Measurements from ENCODE around the gene CCDC74B.
"Not testable (repeated sequence)": the region's sequence is repeated elsewhere in the genome, so short reads cannot be mapped to it uniquely, and the experiment has no call there.

Gene CCDC74B

GRCh38 chr2:130142396-130143265, 2.3 kb downstream of the CCDC74B start:
- not testable (repeated sequence) for ATAC-seq

- not testable (repeated sequence) for ATAC-seq
Observed at GRCh38 chr2:130141645-130142370, 3.1 kb downstream of the CCDC74B start.

DNA sequence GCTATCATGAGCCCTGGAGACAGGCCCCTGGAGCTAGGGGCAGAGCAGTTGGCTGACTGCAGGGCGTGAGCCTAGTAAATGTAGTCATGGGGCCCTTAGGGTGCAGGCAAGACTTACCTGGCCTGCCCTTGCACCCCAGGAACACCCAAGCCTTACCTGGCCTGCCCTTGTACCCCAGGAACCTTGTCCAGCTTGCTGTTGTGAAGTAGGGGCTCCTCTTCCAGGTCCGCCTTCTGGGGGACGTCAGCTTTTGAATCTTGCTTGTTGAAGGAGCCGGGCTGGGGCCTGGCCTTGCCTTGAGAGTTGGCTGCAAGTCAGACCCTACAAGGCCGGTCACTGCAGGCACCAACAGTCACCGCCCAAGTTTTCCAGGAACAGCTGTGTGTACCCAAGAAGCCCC, 3.9 kb downstream of the CCDC74B start:
- not testable (repeated sequence) for ATAC-seq

DNA sequence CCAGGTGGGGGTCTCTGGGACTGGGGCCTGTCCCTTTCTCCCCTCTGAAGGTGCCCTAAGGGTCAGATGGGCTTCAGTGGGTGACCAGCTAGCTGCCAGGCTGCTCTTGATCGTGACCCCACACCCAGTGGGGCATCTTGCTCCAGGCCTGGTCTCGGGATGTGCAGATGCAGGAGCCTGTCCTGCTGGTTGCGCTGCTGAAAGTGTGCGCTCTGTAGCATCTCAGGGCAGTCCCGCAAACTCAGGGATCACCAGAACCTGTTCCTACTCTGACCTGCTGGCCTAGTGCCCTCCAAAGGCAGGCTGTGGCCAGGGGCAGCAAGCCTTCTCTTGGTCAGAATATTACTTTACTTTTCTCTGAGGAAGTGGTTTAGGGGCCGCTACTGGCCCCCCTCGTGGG, 4.4 kb downstream of the CCDC74B start:
- not testable (repeated sequence) for ATAC-seq

- not testable (repeated sequence) for ATAC-seq
Observed at GRCh38 chr2:130139331-130140280, 5.3 kb downstream of the CCDC74B start.

- ATAC-seq: peak; percentile 78
Observed at GRCh38 chr2:130138841-130139251, 6.1 kb downstream of the CCDC74B start.

DNA sequence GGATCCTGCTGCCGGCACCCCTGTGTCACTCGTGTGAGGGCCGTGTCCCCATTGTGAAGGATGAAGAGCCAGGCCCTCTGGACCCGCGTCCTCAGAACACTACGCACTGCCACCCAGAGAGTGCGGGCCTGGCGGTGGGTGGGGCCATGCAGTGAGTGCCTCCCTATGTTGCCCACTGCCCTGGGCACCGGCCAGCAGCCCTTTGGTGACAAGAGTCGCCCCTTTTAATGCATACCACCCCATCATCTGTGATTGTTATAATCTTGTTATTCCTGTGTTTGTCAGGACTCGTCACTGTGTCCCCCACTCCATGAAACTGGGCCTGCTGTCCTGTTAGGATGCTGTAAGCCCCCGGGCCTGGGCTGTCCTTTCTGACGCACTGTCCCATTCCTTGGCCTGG, 6.6 kb downstream of the CCDC74B start:
- ATAC-seq: not testable (repeated sequence)

DNA sequence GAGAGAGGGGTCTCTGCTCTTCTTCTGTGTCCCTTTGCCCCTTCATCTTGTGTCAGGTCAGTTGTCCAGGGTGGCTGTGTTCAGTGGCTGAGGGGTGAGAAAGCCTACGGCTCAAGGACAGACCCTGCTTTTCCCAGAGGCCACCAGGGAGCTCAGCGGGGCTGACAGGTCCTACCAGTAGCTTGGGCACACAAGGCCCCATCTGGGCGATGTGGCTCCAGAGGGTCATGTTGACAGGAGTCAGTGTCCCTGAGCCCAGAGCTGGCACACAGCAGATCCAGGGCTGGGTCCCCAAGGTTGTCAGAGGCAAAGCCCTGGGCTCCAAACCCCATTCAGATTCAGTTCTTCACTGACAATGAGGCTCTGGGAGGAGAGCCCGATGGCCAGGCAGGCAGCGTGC, 7.8 kb downstream of the CCDC74B start:
- ATAC-seq: not testable (repeated sequence)

GRCh38 chr2:130136546-130136945, 8.4 kb downstream of the CCDC74B start:
- not testable (repeated sequence) for ATAC-seq

DNA sequence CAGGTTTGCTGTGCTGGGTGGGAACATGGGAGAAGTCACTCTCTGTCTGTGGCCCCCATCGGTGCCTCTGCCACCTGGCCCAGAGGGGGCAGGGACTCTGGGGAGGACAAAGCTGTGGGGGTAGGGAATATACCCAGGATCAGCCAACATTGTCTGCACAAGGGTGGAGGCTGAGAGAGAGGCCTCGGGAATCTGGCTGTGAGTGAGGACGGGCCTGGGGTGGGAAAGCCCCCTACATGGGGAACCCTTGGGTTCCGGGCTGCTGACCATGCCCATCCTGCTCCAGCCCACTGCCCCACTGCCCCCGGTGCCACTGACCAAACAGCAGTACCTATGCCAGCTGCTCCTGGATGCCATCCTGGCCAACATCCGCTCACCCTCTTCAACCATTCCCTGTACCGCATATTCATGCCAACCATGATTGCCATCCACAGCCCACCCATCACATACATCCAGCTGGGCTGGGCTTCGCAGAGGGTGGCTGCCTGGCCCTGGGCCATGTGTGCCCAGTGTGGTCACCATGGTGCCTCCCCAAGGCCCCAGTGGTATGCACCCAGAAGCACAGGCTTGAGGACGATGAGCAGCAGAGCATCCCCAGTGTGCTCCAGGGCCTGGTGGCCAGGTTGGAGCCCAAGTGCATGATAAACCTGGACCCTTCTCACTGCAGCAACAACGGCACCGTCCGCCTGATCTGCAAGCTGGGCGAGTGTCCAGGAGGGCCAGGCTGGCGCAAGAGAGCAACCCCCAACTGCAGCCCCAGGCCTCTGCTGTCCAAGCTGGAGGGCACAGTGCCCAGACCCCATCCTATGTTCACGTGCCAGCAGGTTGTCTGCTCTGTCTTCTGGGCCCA, 9.0 kb downstream of the CCDC74B start:
- no peak for TF ChIP-seq ZC3H10 (CRISPR knock-in tag; IDR thresholded peaks at IDR 0.05)
- no peak for TF ChIP-seq CSDC2 (CRISPR knock-in tag; IDR thresholded peaks at IDR 0.05)
- TF ChIP-seq, protein P1, sequence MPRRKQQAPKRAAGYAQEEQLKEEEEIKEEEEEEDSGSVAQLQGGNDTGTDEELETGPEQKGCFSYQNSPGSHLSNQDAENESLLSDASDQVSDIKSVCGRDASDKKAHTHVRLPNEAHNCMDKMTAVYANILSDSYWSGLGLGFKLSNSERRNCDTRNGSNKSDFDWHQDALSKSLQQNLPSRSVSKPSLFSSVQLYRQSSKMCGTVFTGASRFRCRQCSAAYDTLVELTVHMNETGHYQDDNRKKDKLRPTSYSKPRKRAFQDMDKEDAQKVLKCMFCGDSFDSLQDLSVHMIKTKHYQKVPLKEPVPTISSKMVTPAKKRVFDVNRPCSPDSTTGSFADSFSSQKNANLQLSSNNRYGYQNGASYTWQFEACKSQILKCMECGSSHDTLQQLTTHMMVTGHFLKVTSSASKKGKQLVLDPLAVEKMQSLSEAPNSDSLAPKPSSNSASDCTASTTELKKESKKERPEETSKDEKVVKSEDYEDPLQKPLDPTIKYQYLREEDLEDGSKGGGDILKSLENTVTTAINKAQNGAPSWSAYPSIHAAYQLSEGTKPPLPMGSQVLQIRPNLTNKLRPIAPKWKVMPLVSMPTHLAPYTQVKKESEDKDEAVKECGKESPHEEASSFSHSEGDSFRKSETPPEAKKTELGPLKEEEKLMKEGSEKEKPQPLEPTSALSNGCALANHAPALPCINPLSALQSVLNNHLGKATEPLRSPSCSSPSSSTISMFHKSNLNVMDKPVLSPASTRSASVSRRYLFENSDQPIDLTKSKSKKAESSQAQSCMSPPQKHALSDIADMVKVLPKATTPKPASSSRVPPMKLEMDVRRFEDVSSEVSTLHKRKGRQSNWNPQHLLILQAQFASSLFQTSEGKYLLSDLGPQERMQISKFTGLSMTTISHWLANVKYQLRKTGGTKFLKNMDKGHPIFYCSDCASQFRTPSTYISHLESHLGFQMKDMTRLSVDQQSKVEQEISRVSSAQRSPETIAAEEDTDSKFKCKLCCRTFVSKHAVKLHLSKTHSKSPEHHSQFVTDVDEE (CRISPR knock-in tag; IDR thresholded peaks at IDR 0.05): no peak
- TF ChIP-seq GLIS3 (CRISPR knock-in tag; IDR thresholded peaks at IDR 0.05): no peak
- no peak for TF ChIP-seq TOX (CRISPR knock-in tag; IDR thresholded peaks at IDR 0.05; ENCODE audit: borderline replicate concordance)
- no peak for TF ChIP-seq RARB (CRISPR knock-in tag; IDR thresholded peaks at IDR 0.05)
- TF ChIP-seq ZFP3 (CRISPR knock-in tag; IDR thresholded peaks at IDR 0.05): no peak
- TF ChIP-seq ESRRG (CRISPR knock-in tag; IDR thresholded peaks at IDR 0.05): no peak
- no peak for TF ChIP-seq ZNF70 (CRISPR knock-in tag; IDR thresholded peaks at IDR 0.05)
- TF ChIP-seq PPARA (CRISPR knock-in tag; IDR thresholded peaks at IDR 0.05; ENCODE audit: borderline replicate concordance): no peak
- TF ChIP-seq ARNTL (CRISPR knock-in tag; IDR thresholded peaks at IDR 0.05; ENCODE audit: borderline replicate concordance, low read depth): no peak
- TF ChIP-seq, protein P2, sequence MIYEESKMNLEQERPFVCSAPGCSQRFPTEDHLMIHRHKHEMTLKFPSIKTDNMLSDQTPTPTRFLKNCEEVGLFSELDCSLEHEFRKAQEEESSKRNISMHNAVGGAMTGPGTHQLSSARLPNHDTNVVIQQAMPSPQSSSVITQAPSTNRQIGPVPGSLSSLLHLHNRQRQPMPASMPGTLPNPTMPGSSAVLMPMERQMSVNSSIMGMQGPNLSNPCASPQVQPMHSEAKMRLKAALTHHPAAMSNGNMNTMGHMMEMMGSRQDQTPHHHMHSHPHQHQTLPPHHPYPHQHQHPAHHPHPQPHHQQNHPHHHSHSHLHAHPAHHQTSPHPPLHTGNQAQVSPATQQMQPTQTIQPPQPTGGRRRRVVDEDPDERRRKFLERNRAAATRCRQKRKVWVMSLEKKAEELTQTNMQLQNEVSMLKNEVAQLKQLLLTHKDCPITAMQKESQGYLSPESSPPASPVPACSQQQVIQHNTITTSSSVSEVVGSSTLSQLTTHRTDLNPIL (CRISPR knock-in tag; IDR thresholded peaks at IDR 0.05; ENCODE audit: low read depth): no peak

GRCh38 chr2:130129120-130129829, 15.6 kb downstream of the CCDC74B start, which contains the start of gene POTEF:
POTEF (minus strand) TSS chr2:130129222; CDS start chr2:130120515, 8,707 bp downstream.
- ATAC-seq: not testable (repeated sequence)

More for the DNA sequence above, 9.0 kb downstream of the CCDC74B start:
- no peak for ATAC-seq

DNA sequence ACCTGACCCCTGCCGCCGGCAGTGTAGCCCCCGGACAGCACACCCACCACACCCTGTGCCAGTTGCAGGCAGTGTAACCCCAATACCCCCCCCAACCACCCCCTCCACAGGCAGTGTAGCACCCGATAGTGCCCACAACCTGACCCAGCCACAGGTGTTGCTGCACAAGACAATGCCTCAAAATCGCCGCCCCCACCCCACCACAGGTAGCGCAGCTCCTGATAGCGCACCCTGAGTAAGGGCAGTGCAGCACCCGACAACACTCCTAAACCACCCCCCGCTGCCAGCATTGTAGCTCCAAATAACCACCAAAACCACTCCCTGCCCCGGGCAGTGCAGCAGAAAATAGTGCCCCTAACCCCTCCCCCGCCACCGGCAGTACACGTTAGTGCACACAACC, 16.4 kb downstream of the CCDC74B start:
- ATAC-seq: not testable (repeated sequence)

DNA sequence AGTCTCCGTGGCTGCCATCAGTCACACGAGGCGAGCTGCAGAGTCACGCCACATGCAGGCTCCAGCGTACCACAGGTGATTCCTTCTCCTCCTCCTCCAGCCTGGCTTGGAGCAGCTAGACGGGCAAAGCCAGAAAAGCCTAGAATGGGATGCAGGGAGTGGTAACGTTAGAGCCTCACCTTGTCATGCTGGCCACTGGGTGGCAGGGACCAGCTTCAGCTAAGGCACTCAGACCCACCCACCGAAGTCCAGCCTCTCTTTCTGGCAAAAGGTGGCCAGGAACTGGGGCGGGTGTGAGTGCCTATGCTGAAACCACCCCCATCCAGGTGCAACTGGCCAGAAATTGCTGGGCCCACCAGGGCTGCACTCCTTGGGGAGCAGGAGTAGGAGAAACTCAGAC, 17.2 kb downstream of the CCDC74B start:
- not testable (repeated sequence) for ATAC-seq

All from SK-N-SH treated with all-trans-retinoic acid at 6 μM for 48 hours (cell line).